ENCODE data around the gene TUNAR. TPM values are rescaled to one million over a fixed set of nuclear protein-coding genes. Genes with fewer than 3 reads are reported as not detected.

TUNAR gene
- total RNA-seq, 1 donor from 2014 or later = not detected

DNA sequence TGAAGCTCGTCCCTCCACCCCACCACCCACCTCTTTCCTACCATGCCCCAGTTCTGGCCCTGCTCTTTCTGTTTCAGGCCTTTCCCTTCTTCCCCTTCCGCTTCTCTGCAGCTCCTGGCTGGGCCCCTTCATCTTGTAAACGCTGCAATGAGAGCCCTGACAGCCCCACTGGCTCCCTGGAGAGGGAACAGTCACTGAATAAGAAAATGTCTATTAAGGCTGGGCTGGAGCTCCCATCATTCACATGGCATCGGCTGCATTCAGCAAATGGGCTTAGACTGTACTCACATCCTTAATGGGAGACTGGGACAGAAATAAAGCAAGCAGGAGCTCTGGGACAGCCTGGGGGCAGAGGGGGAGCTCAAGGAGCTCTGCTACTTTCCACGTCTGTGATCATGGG lies 45.2 kb upstream of the TUNAR start:
- no peaks in the 10 kb centered on the region for H3K36me3 ChIP-seq
- H3K4me3 ChIP-seq = no peak overlapping the region
- no peaks in the 10 kb centered on the region for H3K4me1 ChIP-seq
- no peak overlapping the region for H3K27ac ChIP-seq
- DNase-seq (ENCODE audit: low spot score in 2 of 2) = no peak
- TF ChIP-seq, protein P1, sequence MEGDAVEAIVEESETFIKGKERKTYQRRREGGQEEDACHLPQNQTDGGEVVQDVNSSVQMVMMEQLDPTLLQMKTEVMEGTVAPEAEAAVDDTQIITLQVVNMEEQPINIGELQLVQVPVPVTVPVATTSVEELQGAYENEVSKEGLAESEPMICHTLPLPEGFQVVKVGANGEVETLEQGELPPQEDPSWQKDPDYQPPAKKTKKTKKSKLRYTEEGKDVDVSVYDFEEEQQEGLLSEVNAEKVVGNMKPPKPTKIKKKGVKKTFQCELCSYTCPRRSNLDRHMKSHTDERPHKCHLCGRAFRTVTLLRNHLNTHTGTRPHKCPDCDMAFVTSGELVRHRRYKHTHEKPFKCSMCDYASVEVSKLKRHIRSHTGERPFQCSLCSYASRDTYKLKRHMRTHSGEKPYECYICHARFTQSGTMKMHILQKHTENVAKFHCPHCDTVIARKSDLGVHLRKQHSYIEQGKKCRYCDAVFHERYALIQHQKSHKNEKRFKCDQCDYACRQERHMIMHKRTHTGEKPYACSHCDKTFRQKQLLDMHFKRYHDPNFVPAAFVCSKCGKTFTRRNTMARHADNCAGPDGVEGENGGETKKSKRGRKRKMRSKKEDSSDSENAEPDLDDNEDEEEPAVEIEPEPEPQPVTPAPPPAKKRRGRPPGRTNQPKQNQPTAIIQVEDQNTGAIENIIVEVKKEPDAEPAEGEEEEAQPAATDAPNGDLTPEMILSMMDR (IDR thresholded peaks at IDR 0.05) = no peak
- H3K9me3 ChIP-seq = no peaks in the 10 kb centered on the region
- intact Hi-C loops (cut with DNase I) = no loop called here
- no peaks in the 10 kb centered on the region for H3K27me3 ChIP-seq

DNA sequence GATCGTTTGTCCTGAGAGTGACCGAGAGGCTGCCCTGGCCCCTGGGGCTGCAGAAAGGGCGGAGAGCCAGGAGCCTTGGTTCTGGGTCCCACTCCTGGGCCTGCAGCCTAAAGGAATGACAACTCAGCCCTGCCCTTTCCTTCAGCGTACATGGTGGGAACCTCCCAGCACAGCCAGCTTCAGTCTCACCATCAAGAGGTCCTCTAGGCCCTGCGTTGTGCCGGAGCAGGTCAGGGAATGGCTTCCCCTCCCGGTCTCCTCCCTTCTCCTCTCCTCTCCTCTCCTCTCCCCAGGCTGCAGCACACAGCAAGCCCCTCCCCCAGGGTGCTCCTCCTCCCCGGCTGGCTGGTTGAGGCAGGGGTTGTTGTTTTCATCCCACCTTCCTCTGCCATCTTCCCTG lies 44.6 kb upstream of the TUNAR start:
- H3K4me3 ChIP-seq = no peak overlapping the region
- no peaks in the 10 kb centered on the region for H3K9me3 ChIP-seq
- intact Hi-C loops (cut with DNase I) = no loop called here
- no peak overlapping the region for H3K27ac ChIP-seq
- H3K36me3 ChIP-seq = no peaks in the 10 kb centered on the region
- DNase-seq (ENCODE audit: low spot score in 2 of 2) = no peak
- H3K4me1 ChIP-seq = no peaks in the 10 kb centered on the region
- TF ChIP-seq, protein P1 (IDR thresholded peaks at IDR 0.05) = no peak
- H3K27me3 ChIP-seq = no peaks in the 10 kb centered on the region

DNA sequence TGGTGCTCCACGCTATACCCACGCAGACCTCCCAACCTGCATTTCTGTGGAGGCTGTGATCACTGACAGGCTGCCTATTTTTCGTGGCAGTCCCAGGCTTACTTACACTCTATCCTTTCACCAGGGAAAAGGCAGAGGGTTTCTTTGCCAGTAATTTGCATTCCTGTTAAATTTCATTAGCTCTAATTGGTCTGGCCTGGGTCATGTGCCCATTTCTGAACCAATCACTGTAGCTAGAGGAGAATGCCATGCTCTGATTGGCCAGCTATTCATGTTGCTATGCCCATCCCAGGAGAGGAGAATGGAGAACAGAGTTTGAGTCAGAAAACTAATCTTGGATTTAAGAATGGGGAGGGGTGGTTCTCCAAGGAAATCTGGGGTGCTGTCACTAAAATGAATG lies 43.2 kb upstream of the TUNAR start:
- H3K27ac ChIP-seq = no peak overlapping the region

DNA sequence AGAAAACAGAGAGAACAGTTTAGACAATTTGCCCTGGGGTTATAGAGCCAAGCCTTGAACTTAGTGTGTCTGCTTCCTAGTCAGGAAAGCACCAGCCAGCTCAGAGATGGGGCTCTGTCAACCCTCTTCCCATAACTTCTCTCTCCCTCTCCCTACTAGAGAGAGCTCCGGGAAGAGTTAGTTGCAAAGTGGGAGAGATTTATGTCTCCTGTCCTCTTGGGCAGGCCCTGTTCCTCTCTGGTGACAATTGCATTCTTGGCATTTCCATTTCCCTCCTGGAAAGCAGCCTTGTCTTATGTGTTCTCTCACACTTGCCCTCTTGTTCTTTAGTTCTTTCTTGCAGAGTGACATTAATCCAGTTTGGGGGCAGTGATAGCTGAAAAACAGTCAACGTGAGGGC lies 42.1 kb upstream of the TUNAR start:
- Histone ChIP-seq H3K9me3 (no peaks in the 10 kb centered on the region), H3K27me3 (no peaks in the 10 kb centered on the region), H3K4me3 (no peak overlapping the region), H3K4me1 (no peaks in the 10 kb centered on the region), H3K36me3 (no peaks in the 10 kb centered on the region), H3K27ac (no peak overlapping the region)
- TF ChIP-seq, protein P1 (IDR thresholded peaks at IDR 0.05) = no peak
- no peak for DNase-seq (ENCODE audit: low spot score in 2 of 2)
- intact Hi-C loops (cut with DNase I) = no loop called here

More for the DNA sequence above, 43.2 kb upstream of the TUNAR start:
- DNase-seq (ENCODE audit: low spot score in 2 of 2) = no peak
- no peak overlapping the region for H3K4me3 ChIP-seq
- no peaks in the 10 kb centered on the region for H3K9me3 ChIP-seq
- H3K27me3 ChIP-seq = no peaks in the 10 kb centered on the region
- no peaks in the 10 kb centered on the region for H3K4me1 ChIP-seq
- TF ChIP-seq, protein P1 (IDR thresholded peaks at IDR 0.05) = no peak
- no peaks in the 10 kb centered on the region for H3K36me3 ChIP-seq
- intact Hi-C loops (cut with DNase I) = no loop called here

DNA sequence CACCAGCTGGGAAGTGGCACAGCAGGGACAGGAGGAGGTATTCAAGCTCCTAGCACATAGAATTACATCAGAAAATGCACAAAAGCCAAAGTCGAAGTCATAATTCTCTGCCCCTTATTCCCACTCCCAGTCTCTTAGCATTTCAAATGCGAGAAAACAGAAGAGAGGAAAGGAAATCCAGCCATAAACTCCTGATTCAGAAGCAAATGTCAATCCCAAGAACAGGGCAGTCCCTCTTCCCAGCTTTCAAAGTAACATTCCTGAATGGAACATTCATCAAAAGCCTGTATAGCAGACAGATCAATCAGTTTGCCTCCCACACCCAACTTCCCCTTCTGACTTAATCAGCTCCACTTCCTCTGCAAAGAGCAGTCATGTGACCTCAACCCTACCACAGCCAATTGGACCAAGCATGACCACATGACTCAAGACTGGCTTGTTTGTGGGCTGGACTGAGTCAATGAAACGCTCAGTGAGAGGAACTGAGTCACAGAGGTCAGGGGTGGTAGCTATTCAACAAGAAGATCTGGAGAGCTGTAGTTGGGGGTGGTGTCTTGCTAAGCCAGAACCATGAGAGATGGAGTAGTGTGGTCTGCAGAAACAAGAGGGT lies 41.4 kb upstream of the TUNAR start:
- Histone ChIP-seq H3K4me3 (no peak overlapping the region), H3K9me3 (no peaks in the 10 kb centered on the region), H3K4me1 (no peaks in the 10 kb centered on the region), H3K27me3 (no peaks in the 10 kb centered on the region), H3K27ac (no peak overlapping the region), H3K36me3 (no peaks in the 10 kb centered on the region)
- intact Hi-C loops (cut with DNase I) = no loop called here
- no peak for DNase-seq (ENCODE audit: low spot score in 2 of 2)
- TF ChIP-seq, protein P1 (IDR thresholded peaks at IDR 0.05) = no peak

DNA sequence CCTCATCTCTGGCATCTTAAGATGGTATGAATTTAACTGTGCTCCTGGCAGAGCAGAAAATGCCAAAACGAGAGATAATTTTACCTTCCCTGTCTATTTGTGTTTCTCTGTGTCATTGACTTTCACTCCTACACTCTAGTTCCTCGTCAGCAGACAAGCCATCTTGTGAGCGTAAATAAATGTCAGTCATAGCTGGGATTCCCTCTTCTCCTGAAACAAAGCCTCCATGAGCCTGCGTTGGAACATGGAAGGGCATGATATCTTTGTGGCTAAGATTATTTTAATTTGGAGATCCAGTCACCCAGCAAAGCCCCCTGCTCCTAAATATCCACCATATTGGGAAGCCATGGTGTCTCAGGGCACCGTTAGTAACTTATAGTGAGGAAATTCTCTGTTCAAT lies 37.8 kb upstream of the TUNAR start:
- Histone ChIP-seq H3K36me3 (no peaks in the 10 kb centered on the region), H3K4me3 (no peak overlapping the region), H3K27ac (no peak overlapping the region), H3K9me3 (no peaks in the 10 kb centered on the region), H3K4me1 (no peaks in the 10 kb centered on the region), H3K27me3 (no peaks in the 10 kb centered on the region)
- TF ChIP-seq, protein P1 (IDR thresholded peaks at IDR 0.05) = no peak
- DNase-seq (ENCODE audit: low spot score in 2 of 2) = no peak
- intact Hi-C loops (cut with DNase I) = no loop called here
